HepG2 (cell line): ENCODE measurements around the gene EVI5. TPM values are rescaled to one million over a fixed set of nuclear protein-coding genes. Genes with fewer than 3 reads are reported as not detected.

Experiments
- FOXA3 ChIP-seq: IDR thresholded peaks from 2 replicates; pipeline ENCODE4 v1.6.1; 2016; ENCODE audit warnings: missing genetic modification reagents, missing compliant biosample characterization
- HDAC6 ChIP-seq: fragments of 200-600 bp; sonication (generic); IDR thresholded peaks from 2 replicates; pipeline ENCODE4 v1.7.0; 2017; ENCODE audit warnings: mild to moderate bottlenecking, antibody characterized with exemption, low read length, low read depth
- HMGA1 ChIP-seq: sonication (generic); formaldehyde crosslinking; conservative IDR thresholded peaks from 2 replicates; pipeline ENCODE4 v1.4.0; 2020; ENCODE audit warnings: missing genetic modification reagents
- MLX ChIP-seq: IDR thresholded peaks from 2 replicates; pipeline ENCODE4 v1.6.1; 2016
- SMYD3 ChIP-seq: sonication (generic); formaldehyde crosslinking; IDR thresholded peaks from 2 replicates; pipeline ENCODE4 v1.8.1; 2023; ENCODE audit warnings: mild to moderate bottlenecking, missing genetic modification reagents
- TAF15 ChIP-seq: fragments of 200-400 bp; formaldehyde crosslinking; IDR thresholded peaks from one replicate; pipeline ENCODE4 v1.6.1; 2018; ENCODE audit warnings: mild to moderate bottlenecking, low read depth, low read length; ENCODE audit not compliant: poor library complexity, severe bottlenecking
- TIGD3 ChIP-seq: sonication (generic); formaldehyde crosslinking; IDR thresholded peaks from 2 replicates; pipeline ENCODE4 v1.5.1; 2020; ENCODE audit warnings: mild to moderate bottlenecking, missing genetic modification reagents, borderline replicate concordance
- TMF1 ChIP-seq: sonication (generic); formaldehyde crosslinking; IDR thresholded peaks from 2 replicates; pipeline ENCODE4 v1.8.1; 2022; ENCODE audit warnings: low read depth, missing genetic modification reagents
- UBTF ChIP-seq: sonication (generic); formaldehyde crosslinking; IDR thresholded peaks from 2 replicates; pipeline ENCODE4 v1.4.0; 2020; ENCODE audit warnings: mild to moderate bottlenecking, missing genetic modification reagents
- ZFP36L1 ChIP-seq: sonication (generic); formaldehyde crosslinking; IDR thresholded peaks from 2 replicates; pipeline ENCODE4 v1.8.0; 2022; ENCODE audit warnings: mild to moderate bottlenecking, missing genetic modification reagents, moderate library complexity
- ZFP41 ChIP-seq: sonication (generic); formaldehyde crosslinking; IDR thresholded peaks from 2 replicates; pipeline ENCODE4 v1.4.0; 2020; ENCODE audit warnings: mild to moderate bottlenecking, missing genetic modification reagents, borderline replicate concordance
- ZNF451 ChIP-seq: sonication (generic); formaldehyde crosslinking; IDR thresholded peaks from 2 replicates; pipeline ENCODE4 v1.5.0; 2020; ENCODE audit warnings: mild to moderate bottlenecking, missing genetic modification reagents
- ZNF574 ChIP-seq: sonication (generic); formaldehyde crosslinking; IDR thresholded peaks from 2 replicates; pipeline ENCODE4 v1.4.0; 2020; ENCODE audit warnings: missing genetic modification reagents
- ZNF770 ChIP-seq: sonication (generic); formaldehyde crosslinking; IDR thresholded peaks from 2 replicates; pipeline ENCODE4 v1.5.0; 2020; ENCODE audit warnings: mild to moderate bottlenecking, missing genetic modification reagents
- ZNF782 ChIP-seq: sonication (generic); formaldehyde crosslinking; IDR thresholded peaks from 2 replicates; pipeline ENCODE4 v1.4.0; 2020; ENCODE audit warnings: missing genetic modification reagents, mild to moderate bottlenecking, borderline replicate concordance
- ZSCAN30 ChIP-seq: sonication (generic); formaldehyde crosslinking; IDR thresholded peaks from 2 replicates; pipeline ENCODE4 v1.5.0; 2020; ENCODE audit warnings: mild to moderate bottlenecking, missing genetic modification reagents
- polyA plus RNA-seq, 8 experiments: library from polyadenylated mRNA; depleted of rRNA in 3 of 8; stranded (reverse) in 7 of 8; unstranded in 1 of 8; fragments of >200 nt; fragmentation: Illumina TruSeq in 4 of 8; extraction: Trizol in 4 of 8; gene quantifications; 2 replicates each; pipeline versions ENCODE4 v1.2.1 to v1.2.3, GENCODE V29; 2011 to 2016; ENCODE audit warnings: low read depth in 4 of 8, missing spikeins in 1 of 8, mixed read lengths in 1 of 8; ENCODE audit not compliant: insufficient read depth in 1 of 8
- total RNA-seq, 5 experiments: library from RNA; depleted of rRNA; stranded (reverse); fragments of >200 nt; fragmentation: Illumina TruSeq; extraction: Trizol; gene quantifications; 2 replicates each; pipeline ENCODE4 v1.2.3, GENCODE V29; 2016; ENCODE audit warnings: low read depth in 1 of 5

The EVI5 gene
- total and polyA plus RNA-seq, 2 of the 13 experiments (the other 11 are each of a cell fraction or from before 2014, with no cell fraction given) = 4.0 to 12.6 TPM

- TF ChIP-seq HDAC6 = no peak
- TF ChIP-seq UBTF (CRISPR knock-in tag) = peak; percentile 90
- TF ChIP-seq MLX (CRISPR knock-in tag) = peak; percentile 79
- peak; percentile 99 for TF ChIP-seq ZNF782
- peak; percentile 98 for TF ChIP-seq TMF1 (CRISPR knock-in tag)
- TF ChIP-seq ZNF770 (CRISPR knock-in tag) = peak; percentile 89
- no peak for TF ChIP-seq TAF15
- TF ChIP-seq ZFP36L1 (CRISPR knock-in tag) = peak; percentile 99
- TF ChIP-seq ZNF451 (CRISPR knock-in tag) = peak; percentile 98
- TF ChIP-seq TIGD3 (CRISPR knock-in tag) = peak; percentile 86; the same call in 1 of the 2 replicates
- TF ChIP-seq ZNF574 (CRISPR knock-in tag) = peak; percentile 90
- no peak for TF ChIP-seq HMGA1
- TF ChIP-seq SMYD3 (CRISPR knock-in tag) = peak; percentile 98
- peak; percentile 99 for TF ChIP-seq ZFP41 (CRISPR knock-in tag)
- peak; percentile 90 for TF ChIP-seq ZSCAN30 (CRISPR knock-in tag)
- no peak; the same call in none of the 2 replicates for TF ChIP-seq FOXA3 (CRISPR knock-in tag)
Measured at GRCh38 chr1:92784639-92785500, at the start of gene EVI5 (continued).
